GM19463 (cell line): ENCODE results near the gene PRAME.
"Not testable (repeated sequence)": the region's sequence is repeated elsewhere in the genome, so short reads cannot be mapped to it uniquely, and the experiment has no call there.

Source experiments
- ATAC-seq: cut with Tn5 transposase; IDR thresholded peaks from one replicate; pipeline ENCODE4 v1.9.1; 2021; ENCODE audit warnings: mild to moderate bottlenecking, moderate library complexity; ENCODE audit not compliant: unreplicated experiment

Gene PRAME

GRCh38 chr22:22526125-22526912 lies 32.7 kb downstream of the PRAME start:
- ATAC-seq: no peak

DNA sequence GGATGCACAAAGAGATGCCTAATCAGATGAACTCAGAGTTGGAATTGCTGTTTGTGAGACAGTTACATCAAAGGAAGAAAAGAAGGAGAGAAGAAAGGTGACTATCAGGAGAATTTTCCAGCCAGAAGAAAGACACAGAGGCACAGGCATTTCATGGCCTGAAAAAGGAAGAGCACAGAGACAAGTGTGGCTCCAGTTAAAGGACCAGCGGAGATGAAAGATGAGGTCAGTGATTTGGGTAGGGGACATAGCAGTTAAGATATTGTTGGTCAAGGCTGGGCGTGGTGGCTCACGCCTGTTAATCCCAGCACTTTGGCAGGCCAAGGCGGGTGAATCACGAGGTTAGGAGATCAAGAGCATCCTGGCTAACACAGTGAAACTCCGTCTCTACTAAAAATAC lies 35.6 kb downstream of the PRAME start:
- no peak for ATAC-seq

DNA sequence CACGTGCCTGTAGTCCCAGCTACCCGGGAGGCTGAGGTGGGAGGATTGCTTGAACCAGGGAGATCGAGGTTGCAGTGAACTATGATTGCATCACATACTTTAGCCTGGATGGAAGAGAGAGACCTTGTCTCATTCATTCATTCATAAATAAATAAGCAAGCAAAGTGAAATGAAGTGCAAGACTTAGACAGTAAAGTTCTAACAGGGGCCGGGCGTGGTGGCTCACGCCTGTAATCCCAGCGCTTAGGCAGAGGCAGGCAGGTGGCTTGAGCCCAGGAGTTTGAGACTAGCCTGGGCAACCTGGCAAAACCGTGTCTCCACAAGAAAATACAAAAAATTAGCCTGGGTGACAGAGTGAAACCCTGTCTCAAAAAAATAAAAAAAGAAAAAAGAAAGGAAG lies 37.4 kb downstream of the PRAME start:
- no peak for ATAC-seq

DNA sequence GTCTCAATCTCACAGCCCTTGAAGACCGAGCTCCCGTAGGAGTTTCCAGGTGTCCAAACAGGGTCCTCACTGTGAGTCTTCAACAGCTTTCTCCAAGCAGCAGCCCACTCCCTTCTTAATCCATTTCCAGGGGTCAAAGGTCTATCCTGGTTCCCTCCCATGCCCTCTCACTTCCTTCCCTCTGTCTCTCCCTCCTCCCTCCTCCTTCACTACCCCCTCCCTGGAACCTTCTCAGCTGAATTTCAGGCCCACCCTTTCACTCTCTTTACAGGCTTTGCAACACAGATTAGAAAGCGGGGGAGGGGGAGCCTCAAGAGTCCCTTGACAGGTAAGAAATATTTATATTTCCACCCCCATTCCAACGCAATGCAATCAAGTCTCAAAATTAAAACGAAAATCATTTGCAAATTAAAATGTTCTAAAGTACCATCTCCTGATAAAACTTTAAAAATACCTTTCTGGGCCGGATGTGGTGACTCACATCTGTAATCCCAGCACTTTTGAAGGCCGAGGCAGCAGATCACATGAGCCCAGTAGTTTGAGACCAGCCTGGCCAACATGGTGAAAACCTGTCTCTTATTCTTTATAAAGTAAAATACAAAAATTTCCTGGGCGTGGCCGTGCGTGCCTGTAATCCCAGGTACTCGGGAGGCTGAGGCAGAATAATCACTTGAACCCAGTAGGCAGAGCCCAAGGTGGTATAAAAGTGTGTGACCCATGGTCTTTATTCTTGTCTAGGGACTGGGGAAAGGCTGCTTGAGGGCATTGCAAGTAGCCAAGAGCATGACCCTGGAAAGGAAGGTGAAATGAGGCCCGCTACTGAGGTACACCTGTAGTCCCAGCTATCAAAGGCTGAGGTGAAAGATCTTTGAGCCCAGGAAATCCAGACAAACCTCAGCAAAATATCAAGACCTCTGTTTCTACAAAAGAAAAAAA lies 38.1 kb downstream of the PRAME start:
- ATAC-seq: no peak

DNA sequence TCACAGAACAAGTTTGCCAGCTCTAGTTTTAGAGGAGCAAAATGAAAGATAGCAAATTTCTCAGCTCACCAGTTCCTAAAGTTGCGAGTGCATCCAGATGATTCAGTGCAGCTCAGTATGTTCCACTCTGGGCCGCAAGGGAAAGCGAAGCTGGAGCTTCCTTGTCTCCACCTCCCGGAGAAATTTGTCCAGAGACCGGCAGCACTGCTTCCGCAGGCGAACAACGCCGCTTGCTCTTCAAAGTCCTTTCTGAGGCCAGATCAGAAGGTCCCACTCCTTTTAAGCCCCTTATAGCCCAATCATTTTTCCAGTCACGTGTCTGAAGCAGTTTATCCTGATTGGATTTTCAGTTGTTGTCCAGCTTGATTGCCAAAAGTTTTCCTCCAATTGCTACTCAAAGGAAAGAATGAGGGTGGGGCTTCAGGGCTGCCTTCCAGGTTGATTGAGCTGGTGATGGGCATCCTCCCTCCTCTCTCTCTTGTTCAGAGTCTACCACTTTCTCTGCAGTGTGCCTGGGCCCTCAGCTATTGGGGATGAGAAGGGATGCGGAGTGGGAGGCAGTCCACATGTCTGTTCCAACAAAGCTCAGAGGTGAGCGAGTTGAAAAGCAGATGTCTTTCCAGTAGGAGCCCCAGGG lies 38.9 kb downstream of the PRAME start, which contains the start of gene ZNF280A:
Gene ZNF280A, minus strand, starts transcription at position 251 of the 637 bp plus-strand sequence. CDS start 4,640 bp downstream, outside the sequence.
- ATAC-seq: no peak

- no peak for ATAC-seq
Observed at GRCh38 chr22:22519591-22519990, 39.5 kb downstream of the PRAME start.

- ATAC-seq: no peak
Observed at GRCh38 chr22:22516992-22517391, 42.1 kb downstream of the PRAME start.

DNA sequence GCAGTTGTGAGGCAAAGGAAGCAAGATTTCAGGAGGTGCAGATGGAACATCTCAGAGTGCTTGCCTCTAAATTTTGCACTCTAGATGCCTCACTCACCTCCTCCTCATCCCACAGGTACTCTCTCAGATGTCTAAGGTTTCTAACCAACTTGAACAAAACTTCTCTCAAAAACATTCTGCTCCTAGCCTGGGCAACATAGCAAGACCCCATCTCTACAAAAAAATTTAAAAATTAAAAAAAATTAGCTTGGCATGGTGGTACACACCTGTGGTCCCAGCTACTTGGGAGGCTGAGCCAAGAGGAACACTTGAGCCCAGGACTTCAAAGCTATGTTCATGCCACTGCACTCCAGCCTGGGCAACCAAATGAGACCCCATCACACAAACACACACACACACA lies 43.2 kb downstream of the PRAME start:
- ATAC-seq: no peak

DNA sequence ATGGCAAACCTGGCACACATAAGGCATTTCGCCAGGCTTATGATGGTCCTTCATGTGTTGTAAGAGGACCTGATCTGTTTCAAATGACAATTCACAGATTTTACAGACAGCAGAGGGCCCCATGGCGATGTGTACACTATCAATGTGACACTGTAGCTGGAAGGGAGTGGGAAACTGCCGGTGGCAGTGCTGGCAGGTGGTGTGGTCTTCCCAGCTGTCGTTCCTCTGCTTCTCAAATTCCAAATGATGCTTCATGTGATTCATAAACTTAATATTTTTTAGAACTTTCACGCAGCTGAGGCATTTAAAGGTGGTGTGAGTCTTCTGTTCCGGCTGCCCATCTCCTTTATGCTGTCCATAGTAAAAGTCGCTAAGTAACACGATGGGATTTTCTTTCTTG lies 44.6 kb downstream of the PRAME start:
- not testable (repeated sequence) for ATAC-seq

GRCh38 chr22:22513619-22514018 lies 45.4 kb downstream of the PRAME start:
- ATAC-seq: no peak

- no peak for ATAC-seq
Observed at GRCh38 chr22:22512951-22513350, 46.1 kb downstream of the PRAME start.

DNA sequence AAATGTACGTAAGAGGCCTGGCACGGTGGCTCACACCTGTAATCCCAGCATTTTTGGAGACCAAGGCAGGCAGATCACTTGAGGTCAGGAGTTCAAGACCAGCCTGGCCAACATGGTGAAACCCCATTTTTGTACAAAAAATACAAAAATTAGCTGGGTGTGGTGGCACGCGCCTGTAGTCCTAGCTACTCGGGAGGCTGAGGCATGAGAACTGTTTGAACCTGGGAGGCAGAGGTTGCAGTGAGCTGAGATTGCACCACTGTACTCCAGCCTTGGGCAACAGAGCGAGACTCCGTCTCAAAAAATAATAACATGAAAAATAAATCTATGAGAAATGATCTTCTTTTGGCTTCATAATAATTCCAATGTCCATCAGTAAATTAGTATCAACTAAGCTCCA lies 48.2 kb downstream of the PRAME start:
- not testable (repeated sequence) for ATAC-seq

- ATAC-seq: not testable (repeated sequence)
Observed at GRCh38 chr22:22509912-22510311, 49.2 kb downstream of the PRAME start.

DNA sequence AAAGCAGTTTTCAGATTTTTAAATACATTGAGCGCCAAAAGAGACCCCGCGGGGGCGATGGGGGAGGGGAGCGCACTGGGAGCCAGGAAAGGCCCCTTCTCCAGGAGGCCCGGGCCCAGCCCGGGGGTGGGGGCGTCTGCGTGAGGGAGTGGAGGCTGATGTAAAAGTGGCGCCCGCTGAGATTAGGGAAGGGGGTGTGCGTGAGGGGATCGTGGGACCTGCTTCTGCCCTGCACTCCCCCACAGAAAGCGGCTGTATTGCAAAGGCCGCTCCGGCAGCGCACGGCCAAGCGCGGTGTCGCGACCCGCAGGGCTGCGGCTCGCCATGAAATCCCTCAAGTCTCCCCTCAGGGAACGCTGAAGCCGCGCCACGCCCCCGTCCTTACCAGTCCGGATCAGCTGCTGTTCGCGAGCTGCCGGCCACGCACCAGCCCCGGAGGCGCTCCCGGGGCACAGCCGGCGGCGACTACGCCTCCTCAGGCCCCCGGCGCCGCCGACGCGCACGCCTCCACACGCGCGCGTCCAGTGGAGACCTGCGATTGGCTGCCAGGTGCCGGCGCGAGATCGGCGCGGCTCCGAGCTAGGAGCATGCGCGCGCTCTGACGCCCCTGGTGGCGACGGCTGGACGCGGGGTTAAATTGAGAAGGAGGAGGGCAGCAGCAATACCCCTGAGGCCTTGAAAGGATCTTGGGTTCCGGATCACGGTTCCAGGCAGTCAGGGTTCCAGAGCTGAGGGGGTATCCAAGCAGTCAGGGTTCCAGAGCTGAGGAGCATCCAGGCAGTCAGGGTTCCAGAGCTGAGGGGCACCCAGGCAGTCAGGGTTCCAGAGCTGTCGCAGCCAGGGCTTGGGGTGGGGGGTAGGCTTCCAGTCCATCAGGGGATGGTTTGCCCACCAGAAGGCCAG lies 50.5 kb downstream of the PRAME start, which contains the start of gene ZNF280B:
Gene ZNF280B, minus strand, starts transcription at position 469 of the 903 bp plus-strand sequence. CDS start 19,344 bp downstream, outside the sequence.
- peak; percentile 93 for ATAC-seq

GRCh38 chr22:22507743-22508273 lies 51.3 kb downstream of the PRAME start:
- no peak for ATAC-seq

- no peak for ATAC-seq
Observed at GRCh38 chr22:22506736-22507135, 52.3 kb downstream of the PRAME start.

- ATAC-seq: no peak
Observed at GRCh38 chr22:22498267-22498666, 60.8 kb downstream of the PRAME start.
